ENCODE measurements around the gene ADAP1.

Gene ADAP1

GRCh38 chr7:886626-887487, 67.6 kb downstream of the ADAP1 start:
- no peaks in the 10 kb centered on the region for H3K4me1 Mint-ChIP-seq (ENCODE audit: low read depth)
- peaks cover 15% of the 10 kb centered on the region for H3K36me3 Mint-ChIP-seq (ENCODE audit: low read depth)
- H3K9me3 Mint-ChIP-seq, result no peaks in the 10 kb centered on the region
- no peaks in the 10 kb centered on the region for H3K27me3 Mint-ChIP-seq (ENCODE audit: low read depth)
- no peak overlapping the region for H3K4me3 Mint-ChIP-seq
- no peak for DNase-seq (ENCODE audit: low spot score)
- no peak overlapping the region for H3K27ac Mint-ChIP-seq

DNA sequence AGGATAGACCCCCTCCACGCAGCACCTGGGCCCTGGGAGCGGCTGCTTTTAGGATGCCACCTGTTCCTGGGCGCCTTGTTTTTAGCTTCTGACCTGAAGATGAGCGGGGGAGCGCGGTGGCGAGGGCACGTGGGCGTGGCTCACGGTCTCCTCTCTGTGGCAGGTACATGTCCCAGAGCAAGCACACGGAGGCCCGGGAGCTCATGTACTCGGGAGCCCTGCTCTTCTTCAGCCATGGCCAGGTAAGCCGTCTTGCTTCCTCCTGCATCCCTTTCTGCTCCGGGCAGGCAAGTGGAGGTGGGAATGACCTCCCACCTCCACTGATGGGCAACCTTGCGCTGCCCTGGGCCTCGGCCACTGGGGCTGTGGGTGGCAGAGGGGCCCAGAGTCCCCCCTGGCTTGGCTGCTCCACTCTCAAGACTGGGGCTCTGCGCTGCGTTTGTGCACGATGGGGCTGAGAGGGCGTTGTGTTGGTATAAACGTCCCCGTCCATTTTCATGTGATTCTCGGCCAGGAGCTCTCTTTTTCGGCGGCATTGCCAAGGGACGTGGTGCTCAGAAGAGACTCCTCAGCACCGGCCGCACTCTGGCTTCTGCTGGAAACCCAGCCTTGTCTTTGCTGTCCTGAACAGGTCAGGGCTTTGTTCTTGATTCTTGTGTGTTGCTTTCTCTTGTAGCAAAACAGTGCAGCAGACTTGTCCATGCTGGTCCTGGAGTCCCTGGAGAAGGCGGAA, 68.4 kb downstream of the ADAP1 start:
- H3K36me3 Mint-ChIP-seq (ENCODE audit: low read depth), result peaks cover 15% of the 10 kb centered on the region

GRCh38 chr7:885261-885892, 69.1 kb downstream of the ADAP1 start:
- Mint-ChIP-seq H3K4me3 (no peak overlapping the region), H3K36me3 (ENCODE audit: low read depth) (peaks cover 8% of the 10 kb centered on the region), H3K9me3 (no peaks in the 10 kb centered on the region), H3K4me1 (ENCODE audit: low read depth) (no peaks in the 10 kb centered on the region), H3K27me3 (ENCODE audit: low read depth) (no peaks in the 10 kb centered on the region), H3K27ac (no peak overlapping the region)
- DNase-seq (ENCODE audit: low spot score), result no peak

More for the DNA sequence above, 68.4 kb downstream of the ADAP1 start:
- Mint-ChIP-seq H3K4me1 (ENCODE audit: low read depth) (no peaks in the 10 kb centered on the region), H3K27me3 (ENCODE audit: low read depth) (no peaks in the 10 kb centered on the region), H3K27ac (no peak overlapping the region), H3K9me3 (no peaks in the 10 kb centered on the region), H3K4me3 (no peak overlapping the region)
- no peak for DNase-seq (ENCODE audit: low spot score)

DNA sequence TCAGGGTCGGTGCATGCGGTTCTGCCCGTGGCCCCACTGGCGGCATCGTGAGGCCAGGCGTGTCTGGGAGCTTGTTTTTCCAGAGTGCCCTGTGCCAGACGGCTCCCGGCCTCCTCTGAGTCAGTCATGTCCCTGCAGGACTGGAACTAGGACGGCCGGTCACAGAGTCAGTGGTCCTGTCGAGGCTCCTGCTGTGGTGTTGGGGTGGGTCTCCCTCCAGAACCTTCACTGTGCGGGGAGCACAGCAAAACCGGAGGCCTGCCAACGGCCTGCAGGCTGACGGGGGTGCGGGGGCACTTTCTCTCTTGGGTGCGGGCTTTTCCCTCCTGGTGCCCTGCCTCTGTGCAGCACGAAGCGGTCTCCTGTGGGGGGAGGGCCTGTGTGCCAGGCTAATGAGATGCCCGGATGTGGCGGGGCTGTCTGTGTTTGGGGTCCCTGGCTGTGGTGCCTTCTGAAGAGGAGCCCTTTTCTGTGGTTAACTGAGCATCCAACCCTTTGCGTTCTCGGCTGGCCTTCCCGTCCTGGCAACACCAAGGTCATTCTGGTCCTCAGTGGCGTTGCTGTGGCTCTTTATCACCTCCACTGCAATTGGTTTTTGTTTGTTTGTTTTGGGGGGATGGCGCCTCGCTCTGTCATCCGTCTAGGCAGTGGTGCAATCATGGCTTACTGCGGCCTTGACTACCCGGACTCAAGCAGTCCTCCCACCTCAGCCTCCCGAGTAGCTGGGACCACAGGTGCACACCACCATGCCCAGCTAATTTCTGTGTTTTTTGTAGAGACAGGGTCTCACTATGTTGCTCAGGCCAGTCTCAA, 70.1 kb downstream of the ADAP1 start:
- DNase-seq (ENCODE audit: low spot score), result no peak
- Mint-ChIP-seq H3K36me3 (ENCODE audit: low read depth) (peaks cover 7% of the 10 kb centered on the region), H3K27ac (no peak overlapping the region), H3K4me1 (ENCODE audit: low read depth) (no peaks in the 10 kb centered on the region), H3K27me3 (ENCODE audit: low read depth) (no peaks in the 10 kb centered on the region), H3K9me3 (no peaks in the 10 kb centered on the region), H3K4me3 (no peak overlapping the region)

DNA sequence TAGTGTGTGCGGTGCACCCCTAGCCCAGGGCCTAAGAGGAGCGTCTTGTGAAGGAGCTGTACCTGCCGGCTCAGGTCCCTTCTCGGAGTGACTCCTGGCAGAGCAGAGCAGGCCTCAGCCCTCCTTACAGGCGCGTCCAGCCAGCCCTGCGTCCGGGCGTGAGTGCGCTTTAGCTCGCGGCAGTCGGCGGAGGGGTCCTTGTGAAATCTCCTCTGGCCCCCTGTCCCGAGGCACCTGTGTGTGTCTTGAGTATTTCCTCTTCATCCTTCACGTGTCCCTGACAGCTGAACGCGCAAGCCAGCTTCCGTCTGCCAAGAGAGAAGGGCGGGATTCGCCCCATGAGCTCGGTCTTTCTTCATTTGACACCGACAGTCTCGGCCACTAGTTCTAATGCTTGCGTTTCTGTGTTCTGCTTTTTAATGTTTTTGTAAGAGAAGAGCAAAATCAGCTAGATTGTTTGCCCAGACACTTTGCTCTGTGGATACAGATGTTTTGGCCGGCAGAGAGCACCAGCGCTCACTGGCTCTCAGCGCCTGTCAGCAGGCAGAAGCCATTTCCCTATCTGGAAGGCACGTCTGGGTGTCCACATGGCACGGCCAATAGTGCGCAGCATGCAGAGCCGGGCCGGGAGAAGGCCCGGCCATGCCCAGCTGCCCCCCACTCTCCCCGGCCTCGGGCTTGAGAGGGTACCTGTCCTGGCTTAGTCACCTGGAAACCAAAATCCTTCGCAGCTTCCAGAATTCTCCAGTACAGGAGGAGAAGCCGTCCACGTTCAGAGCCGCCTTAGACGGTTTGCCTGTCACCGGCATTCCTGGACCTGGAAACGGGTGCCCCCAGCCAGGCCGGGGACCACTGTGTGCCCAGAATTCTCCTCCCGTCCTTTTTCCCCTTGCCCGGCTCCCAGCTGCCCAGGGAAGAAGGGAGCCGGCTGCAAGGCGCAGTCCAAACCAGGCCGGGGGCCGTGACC, 71.1 kb downstream of the ADAP1 start:
- Mint-ChIP-seq H3K27me3 (ENCODE audit: low read depth) (no peaks in the 10 kb centered on the region), H3K27ac (no peak overlapping the region), H3K4me1 (ENCODE audit: low read depth) (no peaks in the 10 kb centered on the region), H3K4me3 (no peak overlapping the region), H3K36me3 (ENCODE audit: low read depth) (peaks cover 7% of the 10 kb centered on the region), H3K9me3 (no peaks in the 10 kb centered on the region)
- no peak for DNase-seq (ENCODE audit: low spot score)

- no peaks in the 10 kb centered on the region for H3K27me3 Mint-ChIP-seq (ENCODE audit: low read depth)
- H3K4me1 Mint-ChIP-seq (ENCODE audit: low read depth), result peaks cover 4% of the 10 kb centered on the region
- no peak overlapping the region for H3K27ac Mint-ChIP-seq
- peaks cover 3% of the 10 kb centered on the region for H3K36me3 Mint-ChIP-seq (ENCODE audit: low read depth)
- no peak overlapping the region for H3K4me3 Mint-ChIP-seq
- H3K9me3 Mint-ChIP-seq, result no peaks in the 10 kb centered on the region
- no peak for DNase-seq (ENCODE audit: low spot score)
Measured at GRCh38 chr7:882336-883035, 72.0 kb downstream of the ADAP1 start.

DNA sequence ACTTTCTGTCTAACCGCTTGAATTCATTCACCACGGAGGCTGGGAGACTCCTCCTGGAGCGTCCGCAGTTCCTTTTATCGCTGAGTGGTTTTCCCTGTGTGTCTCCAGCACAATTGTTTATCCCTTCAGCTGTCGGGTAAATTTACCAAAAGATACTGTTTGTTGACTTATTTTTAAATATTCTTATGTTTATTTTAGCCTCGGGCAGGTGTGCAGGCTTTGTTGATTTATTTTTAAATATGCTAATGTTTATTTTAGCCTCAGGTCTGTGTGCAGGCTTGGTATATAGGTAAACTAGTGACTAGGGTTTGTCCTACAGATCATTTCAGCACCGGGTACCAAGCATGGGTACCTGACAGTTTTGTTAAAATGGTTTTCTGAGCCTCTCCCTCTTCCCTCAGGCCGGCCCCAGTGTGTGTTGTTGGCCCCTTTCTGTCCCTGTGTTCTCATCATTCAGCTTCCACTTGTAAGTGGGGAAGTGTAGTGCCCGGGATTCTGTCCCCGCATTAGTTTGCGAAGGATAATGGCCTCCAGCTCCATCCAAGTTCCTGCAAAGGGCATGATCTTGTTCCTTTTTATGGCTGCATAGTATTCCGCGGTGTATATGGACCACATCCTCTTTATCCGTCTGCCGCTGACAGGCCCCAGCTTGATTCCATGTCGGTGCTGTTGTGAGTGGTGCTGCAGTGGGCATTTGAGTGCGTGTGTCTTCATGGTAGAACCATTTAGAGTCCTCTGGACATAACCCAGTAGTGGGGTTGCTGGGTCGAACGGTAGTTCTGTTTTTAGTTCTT, 72.8 kb downstream of the ADAP1 start:
- H3K9me3 Mint-ChIP-seq, result no peaks in the 10 kb centered on the region
- DNase-seq (ENCODE audit: low spot score), result no peak
- H3K27me3 Mint-ChIP-seq (ENCODE audit: low read depth), result no peaks in the 10 kb centered on the region
- peaks cover 3% of the 10 kb centered on the region for H3K36me3 Mint-ChIP-seq (ENCODE audit: low read depth)
- H3K27ac Mint-ChIP-seq, result no peak overlapping the region
- H3K4me3 Mint-ChIP-seq, result no peak overlapping the region
- H3K4me1 Mint-ChIP-seq (ENCODE audit: low read depth), result peaks cover 4% of the 10 kb centered on the region

DNA sequence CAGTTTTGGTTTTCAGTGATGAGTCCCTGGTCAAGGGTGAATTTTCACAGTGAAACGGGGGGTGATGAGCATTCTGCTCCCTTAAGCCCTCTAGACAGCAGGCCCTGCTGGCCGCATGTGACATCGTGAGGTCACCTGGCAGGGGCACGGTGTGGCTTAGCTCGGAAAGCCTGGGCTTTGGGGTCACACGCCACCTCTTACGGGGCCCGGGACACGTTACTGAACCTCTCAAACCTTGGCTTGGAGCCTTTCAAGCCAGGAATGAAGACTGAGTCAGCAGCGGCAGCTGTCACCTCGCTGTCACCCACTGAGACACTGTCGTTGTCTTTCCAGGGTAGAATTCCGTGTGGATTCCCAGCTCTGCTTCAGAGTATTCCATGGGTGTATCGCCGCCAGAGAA, 74.0 kb downstream of the ADAP1 start:
- no peaks in the 10 kb centered on the region for H3K27me3 Mint-ChIP-seq (ENCODE audit: low read depth)
- no peaks in the 10 kb centered on the region for H3K9me3 Mint-ChIP-seq
- no peak for DNase-seq (ENCODE audit: low spot score)
- no peak overlapping the region for H3K27ac Mint-ChIP-seq
- no peak overlapping the region for H3K4me3 Mint-ChIP-seq
- peaks cover 4% of the 10 kb centered on the region for H3K4me1 Mint-ChIP-seq (ENCODE audit: low read depth)
- peaks cover 3% of the 10 kb centered on the region for H3K36me3 Mint-ChIP-seq (ENCODE audit: low read depth)

GRCh38 chr7:879706-880105, 74.8 kb downstream of the ADAP1 start:
- Mint-ChIP-seq H3K4me1 (ENCODE audit: low read depth) (peaks cover 4% of the 10 kb centered on the region), H3K36me3 (ENCODE audit: low read depth) (peaks cover 3% of the 10 kb centered on the region), H3K27ac (no peak overlapping the region), H3K4me3 (no peak overlapping the region), H3K9me3 (no peaks in the 10 kb centered on the region), H3K27me3 (ENCODE audit: low read depth) (no peaks in the 10 kb centered on the region)
- no peak for DNase-seq (ENCODE audit: low spot score)

GRCh38 chr7:879093-879492, 75.4 kb downstream of the ADAP1 start:
- peak overlapping the region; percentile 65 for H3K4me3 Mint-ChIP-seq

GRCh38 chr7:877312-878232, 76.9 kb downstream of the ADAP1 start:
- no peaks in the 10 kb centered on the region for H3K9me3 Mint-ChIP-seq
- peaks cover 16% of the 10 kb centered on the region for H3K4me1 Mint-ChIP-seq (ENCODE audit: low read depth)
- no peak for DNase-seq (ENCODE audit: low spot score)
- peak overlapping the region; percentile 97 for H3K27ac Mint-ChIP-seq
- peaks cover 11% of the 10 kb centered on the region for H3K36me3 Mint-ChIP-seq (ENCODE audit: low read depth)
- H3K4me3 Mint-ChIP-seq, result peak overlapping the region; percentile 94
- H3K27me3 Mint-ChIP-seq (ENCODE audit: low read depth), result no peaks in the 10 kb centered on the region

More at GRCh38 chr7:879093-879492, 75.4 kb downstream of the ADAP1 start:
- peaks cover 4% of the 10 kb centered on the region for H3K4me1 Mint-ChIP-seq (ENCODE audit: low read depth)
- H3K36me3 Mint-ChIP-seq (ENCODE audit: low read depth), result peaks cover 3% of the 10 kb centered on the region
- no peak overlapping the region for H3K27ac Mint-ChIP-seq
- DNase-seq (ENCODE audit: low spot score), result no peak
- H3K27me3 Mint-ChIP-seq (ENCODE audit: low read depth), result no peaks in the 10 kb centered on the region
- H3K9me3 Mint-ChIP-seq, result no peaks in the 10 kb centered on the region

All from T-helper 2 cell treated with Interferon-gamma antibody and Interleukin-4, amounts not matched to agents 5 μg/mL and 100 μg/mL, for 36 hours (primary cell).